ENCODE results near the gene RAB40B. TPM values are rescaled to one million over a fixed set of nuclear protein-coding genes. Genes with fewer than 3 reads are reported as not detected.
A peak's percentile ranks its signal among the peaks of the same experiment; 100 is the strongest.

Gene RAB40B
- total RNA-seq, 1 donor from 2014 or later = 29.2 TPM

DNA sequence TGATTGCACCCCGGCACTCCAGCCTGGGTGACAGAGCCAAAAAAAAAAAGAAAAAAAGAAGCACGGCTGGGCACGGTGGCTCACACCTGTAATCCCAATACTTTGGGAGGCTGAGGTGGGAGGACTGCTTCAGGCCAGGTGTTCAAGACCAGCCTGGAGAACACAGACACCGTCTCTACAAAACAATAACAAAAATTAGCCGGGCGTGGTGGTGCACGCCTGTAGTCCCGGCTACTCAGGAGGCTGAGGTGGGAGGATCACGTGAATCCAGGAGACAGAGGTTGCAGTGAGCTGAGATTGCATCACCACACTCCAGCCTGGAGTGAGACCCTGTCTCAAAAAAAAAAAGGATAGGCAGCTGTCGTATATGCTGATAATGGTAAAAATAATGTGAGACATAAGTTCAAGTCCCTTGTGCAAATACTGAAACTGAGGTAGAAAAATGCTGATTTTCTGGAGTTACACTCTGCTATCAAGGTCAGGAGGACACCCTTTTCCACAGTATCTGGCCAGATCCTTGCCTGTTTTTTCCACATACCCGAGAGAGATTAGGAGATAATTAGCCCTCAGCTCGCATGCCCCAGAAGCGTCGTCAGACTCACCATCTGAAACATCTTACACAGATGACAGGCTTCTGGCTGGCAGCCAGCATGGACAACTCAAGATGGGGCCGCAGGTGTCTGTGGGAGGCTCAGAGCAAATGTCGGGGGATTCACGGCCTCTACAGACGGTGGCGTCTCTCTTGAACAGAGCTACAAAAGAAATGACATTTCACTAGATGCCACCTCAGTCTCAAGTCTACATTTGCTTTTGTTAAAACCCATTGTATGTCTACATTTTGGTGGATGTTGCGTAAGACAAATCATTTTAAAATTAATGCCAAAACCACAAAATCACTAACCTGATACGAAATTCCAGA is 87.1 kb downstream of the RAB40B start:
- Histone ChIP-seq H3K4me1 (no peaks in the 10 kb centered on the region), H3K9me3 (no peaks in the 10 kb centered on the region), H3K27ac (no peak overlapping the region), H3K4me3 (no peak overlapping the region), H3K27me3 (no peaks in the 10 kb centered on the region), H3K36me3 (peaks cover 0 to 29% of the 10 kb centered on the region in 2 donors)
- no peak for DNase-seq (ENCODE audit: extremely low spot score in 2 of 2)
- intact Hi-C loops (cut with DNase I) = no loop called here
- no peak for TF ChIP-seq POLR2AphosphoS5 (IDR thresholded peaks at IDR 0.05; ENCODE audit: insufficient read depth in 1 of 2, low read depth in 1 of 2)

DNA sequence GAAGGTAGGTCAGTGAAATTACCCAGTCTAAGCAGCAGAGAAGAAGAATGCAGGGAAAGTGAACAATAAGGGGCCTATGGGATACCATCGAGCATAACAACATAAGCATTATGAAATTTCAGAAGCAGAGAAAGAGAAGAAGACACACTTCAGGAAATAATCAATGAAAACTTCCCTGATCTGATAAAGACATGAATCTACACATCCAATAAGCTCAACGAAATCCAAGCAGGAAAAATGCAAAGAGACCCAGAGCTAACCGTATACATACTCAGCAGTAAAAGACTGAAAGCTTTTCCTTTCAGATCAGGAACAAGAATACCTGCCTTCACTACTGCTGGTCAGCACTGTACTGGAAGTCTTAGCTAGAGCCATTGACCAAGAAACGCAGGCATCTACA is 88.8 kb downstream of the RAB40B start:
- intact Hi-C loops (cut with DNase I) = no loop called here
- DNase-seq (ENCODE audit: extremely low spot score in 2 of 2) = no peak
- H3K27ac ChIP-seq = no peak overlapping the region

GRCh38 chr17:82608816-82609215 is 89.7 kb downstream of the RAB40B start:
- Histone ChIP-seq H3K27ac (no peak overlapping the region), H3K27me3 (no peaks in the 10 kb centered on the region), H3K4me1 (peaks cover 5% of the 10 kb centered on the region), H3K36me3 (peaks cover 0 to 12% of the 10 kb centered on the region in 2 donors), H3K4me3 (no peak overlapping the region), H3K9me3 (no peaks in the 10 kb centered on the region)
- no peak for DNase-seq (ENCODE audit: extremely low spot score in 2 of 2)
- intact Hi-C loops (cut with DNase I) = no loop called here
- TF ChIP-seq CTCF (IDR thresholded peaks at IDR 0.05) = no peak
- TF ChIP-seq POLR2AphosphoS5 (IDR thresholded peaks at IDR 0.05; ENCODE audit: insufficient read depth in 1 of 2, low read depth in 1 of 2) = no peak
- TF ChIP-seq POLR2A (IDR thresholded peaks at IDR 0.05) = no peak

More for the DNA sequence above, 88.8 kb downstream of the RAB40B start:
- no peaks in the 10 kb centered on the region for H3K27me3 ChIP-seq
- no peaks in the 10 kb centered on the region for H3K9me3 ChIP-seq
- TF ChIP-seq POLR2AphosphoS5 (IDR thresholded peaks at IDR 0.05; ENCODE audit: insufficient read depth in 1 of 2, low read depth in 1 of 2) = no peak
- peaks cover 5% of the 10 kb centered on the region for H3K4me1 ChIP-seq
- H3K4me3 ChIP-seq = no peak overlapping the region
- peaks cover 0 to 12% of the 10 kb centered on the region in 2 donors for H3K36me3 ChIP-seq

GRCh38 chr17:82605939-82606600 is 92.4 kb downstream of the RAB40B start:
- TF ChIP-seq CTCF (IDR thresholded peaks at IDR 0.05) (no peak), POLR2A (IDR thresholded peaks at IDR 0.05) (no peak), POLR2AphosphoS5 (IDR thresholded peaks at IDR 0.05; ENCODE audit: insufficient read depth in 1 of 2, low read depth in 1 of 2) (no peak)
- no peak for DNase-seq (ENCODE audit: extremely low spot score in 2 of 2)
- Histone ChIP-seq H3K27me3 (no peaks in the 10 kb centered on the region), H3K4me1 (peaks cover 5% of the 10 kb centered on the region), H3K4me3 (no peak overlapping the region), H3K36me3 (peaks cover 0 to 29% of the 10 kb centered on the region in 2 donors), H3K9me3 (no peaks in the 10 kb centered on the region), H3K27ac (peak overlapping the region; percentile 16)
- intact Hi-C loops (cut with DNase I) = no loop called here

Small RNA genes within 50 kb of the gene (microRNA-seq; reads per million reads assigned to microRNA genes)
- not detected for gene MIR4525 (ENCODE audit: borderline number of aligned reads, borderline replicate concordance)

Small RNA genes within 50 kb of the gene (small RNA-seq; reads per million reads assigned to genes)
- not detected for gene MIR4525

Other genes starting within 250 kb of the RAB40B start
- 51.6 TPM for gene CYBC1, start 247.9 kb downstream of the RAB40B start, total RNA-seq
- 62.6 TPM for gene NARF, start 240.0 kb downstream of the RAB40B start, total RNA-seq
- gene FOXK2, start 179.0 kb downstream of the RAB40B start, total RNA-seq = 55.5 TPM
- gene WDR45B, start 50.3 kb downstream of the RAB40B start, total RNA-seq = 86.4 TPM
- 10.6 TPM for gene FN3KRP, start 18.0 kb upstream of the RAB40B start, total RNA-seq
- gene FN3K, start 36.9 kb upstream of the RAB40B start, total RNA-seq = 5.9 TPM
- gene TBCD, start 53.4 kb upstream of the RAB40B start, total RNA-seq = 79.3 TPM
- gene ZNF750, start 141.3 kb upstream of the RAB40B start, total RNA-seq = 83.0 TPM

All from vagina (tissue), 2 donors.